Smooth muscle cell (in vitro differentiated cells): ENCODE measurements around the gene SMPD3. TPM values are rescaled to one million over a fixed set of nuclear protein-coding genes. Genes with fewer than 3 reads are reported as not detected.

Experiments used
- DNase-seq: peaks from one replicate; lab custom pipeline; 2025; ENCODE audit not compliant: unreplicated experiment; lab: John Stamatoyannopoulos, UW
- H2AFZ ChIP-seq: fragments of 200-600 bp; sonication (generic); 2 replicates; pipeline ENCODE4 v1.6.0; 2016; ENCODE audit warnings: antibody characterized with exemption, low read depth, mild to moderate bottlenecking
- H3F3A ChIP-seq: fragments of 200-600 bp; sonication (generic); 2 replicates; pipeline ENCODE4 v1.6.0; 2017; ENCODE audit warnings: antibody characterized with exemption, low read depth
- H3K27ac ChIP-seq: fragments of 200-600 bp; sonication (generic); 2 replicates; pipeline ENCODE4 v1.5.1; 2016; ENCODE audit warnings: low read depth, mild to moderate bottlenecking
- H3K27me3 ChIP-seq: fragments of 200-600 bp; sonication (generic); 2 replicates; pipeline ENCODE4 v1.6.1; 2016; ENCODE audit warnings: low read depth, mild to moderate bottlenecking
- H3K36me3 ChIP-seq: fragments of 200-600 bp; sonication (generic); 2 replicates; pipeline ENCODE4 v1.5.1; 2016; ENCODE audit warnings: low read depth
- H3K4me1 ChIP-seq: fragments of 200-600 bp; sonication (generic); 2 replicates; pipeline ENCODE4 v1.5.1; 2016; ENCODE audit warnings: low read depth
- H3K4me2 ChIP-seq: fragments of 200-600 bp; sonication (generic); 2 replicates; pipeline ENCODE4 v1.6.0; 2016; ENCODE audit warnings: mild to moderate bottlenecking
- H3K4me3 ChIP-seq: fragments of 200-600 bp; sonication (generic); 2 replicates; pipeline ENCODE4 v1.5.1; 2016; ENCODE audit warnings: mild to moderate bottlenecking
- H3K79me2 ChIP-seq: fragments of 200-600 bp; sonication (generic); 2 replicates; pipeline ENCODE4 v1.6.0; 2016; ENCODE audit warnings: low read depth, mild to moderate bottlenecking
- H3K9ac ChIP-seq: fragments of 200-600 bp; sonication (generic); 2 replicates; pipeline ENCODE4 v1.6.0; 2016; ENCODE audit warnings: low read depth
- H3K9me3 ChIP-seq: fragments of 200-600 bp; sonication (generic); replicated peaks from 2 replicates; pipeline ENCODE4 v1.5.1; 2016; ENCODE audit warnings: low read depth
- H4K20me1 ChIP-seq: fragments of 200-600 bp; sonication (generic); 2 replicates; pipeline ENCODE4 v1.6.0; 2016; ENCODE audit warnings: low read depth
- WGBS: methylation state at CpG from one replicate; pipeline ENCODE4 v1.1.7; 2016; ENCODE audit warnings: low lambda C conversion rate; 5-methylcytosine and 5-hydroxymethylcytosine counted together
- polyA plus RNA-seq: library from polyadenylated mRNA; unstranded; fragments of >200 nt; fragmentation: Nextera tagmentation; extraction: Ambion mirVana; gene quantifications from 2 replicates; pipeline ENCODE4 v1.2.1, GENCODE V29; 2016
- total RNA-seq: library from RNA; depleted of rRNA; stranded (reverse); fragments of >200 nt; gene quantifications from 2 replicates; pipeline ENCODE4 v1.2.3, GENCODE V29; 2014
- TF ChIP-seq, protein P1 (sequence below): fragments of 200-600 bp; sonication (generic); IDR thresholded peaks from 2 replicates; pipeline ENCODE4 v1.5.1; 2017; ENCODE audit warnings: borderline replicate concordance, mild to moderate bottlenecking, antibody characterized with exemption; ENCODE audit not compliant: insufficient read depth, poor library complexity, severe bottlenecking

The SMPD3 gene
- total and polyA plus RNA-seq, 2 experiments from 2014 or later: 0.63 to 0.73 TPM

DNA sequence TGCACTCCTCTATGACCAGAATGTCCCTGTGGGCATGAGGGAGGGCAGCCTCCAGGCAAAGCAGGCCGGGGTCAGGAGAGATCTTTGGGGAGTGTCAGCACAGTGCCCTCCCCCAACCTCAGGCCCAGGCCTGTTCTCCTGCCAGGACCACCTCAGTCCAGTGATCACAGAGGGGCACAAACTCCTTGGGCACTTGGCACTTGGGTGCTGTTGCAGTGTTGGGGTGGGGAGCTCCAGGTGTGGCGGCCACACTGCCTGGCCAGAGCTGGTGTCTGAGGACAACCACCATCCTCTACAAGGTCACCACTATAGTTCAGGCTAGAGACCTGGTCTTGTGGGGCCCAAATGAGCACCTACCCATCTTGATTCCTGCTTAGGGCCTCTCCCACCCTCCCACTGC lies 37.2 kb downstream of the SMPD3 start:
- Histone ChIP-seq H4K20me1 (no peaks in the 10 kb centered on the region), H3F3A (no peaks in the 10 kb centered on the region), H3K36me3 (no peaks in the 10 kb centered on the region), H3K4me1 (peaks cover 11% of the 10 kb centered on the region), H3K4me3 (no peak overlapping the region), H3K27me3 (no peaks in the 10 kb centered on the region), H3K79me2 (no peaks in the 10 kb centered on the region), H2AFZ (no peak overlapping the region), H3K9ac (no peak overlapping the region), H3K4me2 (no peak overlapping the region), H3K27ac (no peak overlapping the region), H3K9me3 (no peaks in the 10 kb centered on the region)
- TF ChIP-seq, protein P1, sequence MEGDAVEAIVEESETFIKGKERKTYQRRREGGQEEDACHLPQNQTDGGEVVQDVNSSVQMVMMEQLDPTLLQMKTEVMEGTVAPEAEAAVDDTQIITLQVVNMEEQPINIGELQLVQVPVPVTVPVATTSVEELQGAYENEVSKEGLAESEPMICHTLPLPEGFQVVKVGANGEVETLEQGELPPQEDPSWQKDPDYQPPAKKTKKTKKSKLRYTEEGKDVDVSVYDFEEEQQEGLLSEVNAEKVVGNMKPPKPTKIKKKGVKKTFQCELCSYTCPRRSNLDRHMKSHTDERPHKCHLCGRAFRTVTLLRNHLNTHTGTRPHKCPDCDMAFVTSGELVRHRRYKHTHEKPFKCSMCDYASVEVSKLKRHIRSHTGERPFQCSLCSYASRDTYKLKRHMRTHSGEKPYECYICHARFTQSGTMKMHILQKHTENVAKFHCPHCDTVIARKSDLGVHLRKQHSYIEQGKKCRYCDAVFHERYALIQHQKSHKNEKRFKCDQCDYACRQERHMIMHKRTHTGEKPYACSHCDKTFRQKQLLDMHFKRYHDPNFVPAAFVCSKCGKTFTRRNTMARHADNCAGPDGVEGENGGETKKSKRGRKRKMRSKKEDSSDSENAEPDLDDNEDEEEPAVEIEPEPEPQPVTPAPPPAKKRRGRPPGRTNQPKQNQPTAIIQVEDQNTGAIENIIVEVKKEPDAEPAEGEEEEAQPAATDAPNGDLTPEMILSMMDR: no peak
- DNase-seq: no peak
- 97% methylated on average over 2 of the region's 2 CpGs for WGBS

DNA sequence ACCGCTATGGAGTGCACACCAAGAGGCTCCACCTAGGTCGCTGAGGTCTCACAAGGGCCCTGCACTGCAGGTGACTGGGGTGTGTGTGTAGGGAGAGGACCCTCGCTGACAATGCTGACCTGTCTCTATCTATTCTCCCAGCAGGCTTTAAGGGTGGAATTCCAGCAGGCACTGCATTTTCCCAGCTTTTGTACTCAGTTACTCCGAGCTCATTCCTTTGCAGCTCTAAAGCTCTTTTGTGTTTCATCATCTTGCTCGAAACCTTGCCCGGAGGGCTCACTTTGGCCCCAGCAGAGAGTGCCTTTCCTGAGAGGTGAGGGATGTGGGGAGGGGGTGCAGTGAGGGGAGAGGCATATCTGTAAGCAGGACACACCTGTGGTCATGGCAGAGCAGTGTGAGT lies 39.3 kb downstream of the SMPD3 start:
- H3K9ac ChIP-seq: no peak overlapping the region
- no peaks in the 10 kb centered on the region for H3F3A ChIP-seq
- H3K4me1 ChIP-seq: peaks cover 11% of the 10 kb centered on the region
- H3K9me3 ChIP-seq: no peaks in the 10 kb centered on the region
- H3K27me3 ChIP-seq: no peaks in the 10 kb centered on the region
- 37% methylated on average over 6 of the region's 6 CpGs for WGBS
- no peak for DNase-seq
- H4K20me1 ChIP-seq: no peaks in the 10 kb centered on the region
- H3K27ac ChIP-seq: no peak overlapping the region
- TF ChIP-seq, protein P1: no peak
- no peak overlapping the region for H2AFZ ChIP-seq
- no peaks in the 10 kb centered on the region for H3K79me2 ChIP-seq
- H3K4me3 ChIP-seq: no peak overlapping the region
- no peak overlapping the region for H3K4me2 ChIP-seq
- H3K36me3 ChIP-seq: no peaks in the 10 kb centered on the region

DNA sequence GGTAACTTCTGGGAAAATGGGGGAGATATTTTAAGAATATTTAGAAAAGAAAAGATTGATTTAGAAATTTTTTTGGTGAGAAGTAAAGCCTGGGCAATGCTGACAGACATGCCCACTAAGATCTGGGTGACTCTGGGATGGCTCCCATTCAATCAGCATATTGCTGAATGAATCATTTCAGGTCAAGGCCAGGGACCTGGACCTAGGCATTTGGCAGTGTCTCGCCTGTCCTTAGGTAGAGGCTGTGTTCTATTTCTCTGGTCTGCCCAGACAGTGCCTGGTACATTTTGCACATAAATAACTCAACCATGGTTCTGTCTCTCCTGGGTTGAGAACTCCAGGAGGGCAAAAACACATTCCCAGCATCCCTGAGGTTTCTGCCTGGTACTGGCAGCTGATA lies 39.9 kb downstream of the SMPD3 start:
- Histone ChIP-seq H3K4me2 (no peak overlapping the region), H3K36me3 (no peaks in the 10 kb centered on the region), H3K4me1 (peaks cover 11% of the 10 kb centered on the region), H3K27me3 (no peaks in the 10 kb centered on the region), H3F3A (no peaks in the 10 kb centered on the region), H3K9ac (no peak overlapping the region), H4K20me1 (no peaks in the 10 kb centered on the region), H3K9me3 (no peaks in the 10 kb centered on the region), H3K79me2 (no peaks in the 10 kb centered on the region), H3K4me3 (no peak overlapping the region), H3K27ac (no peak overlapping the region), H2AFZ (no peak overlapping the region)
- 93% methylated on average over 1 of the region's 1 CpG for WGBS
- no peak for DNase-seq
- TF ChIP-seq, protein P1: no peak

GRCh38 chr16:68406458-68407152 lies 41.7 kb downstream of the SMPD3 start:
- DNase-seq: peak; percentile 11
- no peaks in the 10 kb centered on the region for H3K27me3 ChIP-seq
- no peaks in the 10 kb centered on the region for H3K36me3 ChIP-seq
- TF ChIP-seq, protein P1: no peak
- peak overlapping the region; percentile 32 for H2AFZ ChIP-seq
- peak overlapping the region; percentile 78 for H3K4me2 ChIP-seq
- no peak overlapping the region for H3K9ac ChIP-seq
- peak overlapping the region; percentile 79 for H3K27ac ChIP-seq
- H3K4me3 ChIP-seq: peak overlapping the region; percentile 31
- H4K20me1 ChIP-seq: no peaks in the 10 kb centered on the region
- peaks cover 8% of the 10 kb centered on the region for H3F3A ChIP-seq
- 6% methylated on average over 17 of the region's 17 CpGs for WGBS
- no peaks in the 10 kb centered on the region for H3K79me2 ChIP-seq
- no peaks in the 10 kb centered on the region for H3K9me3 ChIP-seq
- peaks cover 14% of the 10 kb centered on the region for H3K4me1 ChIP-seq
